ENCODE measurements around the gene NCCRP1. TPM values are rescaled to one million over a fixed set of nuclear protein-coding genes. Genes with fewer than 3 reads are reported as not detected.

Gene NCCRP1
- 2.3 TPM for total RNA-seq

GRCh38 chr19:39196860-39197562 is at the start of gene NCCRP1:
Gene NCCRP1, plus strand, starts transcription at chr19:39196964. Its CDS starts 19 bp downstream, at chr19:39196983.

DNA sequence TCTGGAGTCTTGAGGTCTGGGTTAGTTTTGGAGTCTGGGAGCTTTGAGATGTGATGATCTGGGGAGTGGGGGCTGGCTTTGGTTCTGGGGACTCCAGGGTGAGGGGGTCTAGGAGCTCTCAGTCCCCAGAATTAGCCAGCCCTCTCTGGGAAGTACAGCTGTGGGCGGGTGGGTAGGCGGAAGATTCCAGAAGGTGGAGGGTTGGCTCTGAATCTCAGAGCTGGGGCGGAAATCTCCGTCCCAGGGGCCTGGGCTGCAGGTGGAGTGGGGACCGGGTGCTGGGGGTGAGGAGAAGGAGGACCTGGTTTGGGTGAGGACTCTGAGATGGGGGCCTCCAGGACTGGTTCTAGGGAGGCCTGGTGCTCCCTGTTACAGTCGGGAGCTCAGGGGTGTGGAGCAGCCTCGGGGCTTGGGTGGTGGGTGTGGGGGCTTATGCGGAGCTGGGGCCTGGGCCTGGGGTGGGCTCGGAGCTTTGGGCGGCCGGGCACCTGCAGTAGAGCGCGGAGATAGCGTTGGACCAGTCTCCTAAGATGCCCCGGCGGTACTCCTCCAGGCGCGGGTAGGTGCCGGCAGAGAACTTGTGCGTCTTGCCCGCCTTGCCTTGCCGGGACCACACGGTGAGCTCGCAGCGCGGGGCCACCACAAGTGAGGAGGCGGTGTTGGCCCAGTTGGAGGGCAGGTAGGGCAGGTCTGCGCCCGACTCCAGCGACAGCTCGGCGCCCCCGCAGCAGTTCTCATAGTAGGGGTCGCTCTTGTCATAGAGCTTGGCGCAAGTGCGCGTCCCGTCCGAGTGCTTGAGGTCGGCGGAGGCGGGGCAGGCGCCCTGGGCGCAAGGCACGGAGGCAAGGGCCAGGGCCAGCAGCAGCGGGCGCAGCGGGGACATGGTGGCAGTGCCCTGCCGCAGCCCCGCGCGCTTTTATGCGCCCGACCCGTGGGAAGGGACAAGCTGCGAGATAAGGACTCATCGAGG is 6.9 kb downstream of the NCCRP1 start, which contains the start of gene SYCN:
Gene SYCN (minus strand): TSS at position 892 of the 970 bp plus-strand sequence. CDS start 9 bp downstream, at position 883.

DNA sequence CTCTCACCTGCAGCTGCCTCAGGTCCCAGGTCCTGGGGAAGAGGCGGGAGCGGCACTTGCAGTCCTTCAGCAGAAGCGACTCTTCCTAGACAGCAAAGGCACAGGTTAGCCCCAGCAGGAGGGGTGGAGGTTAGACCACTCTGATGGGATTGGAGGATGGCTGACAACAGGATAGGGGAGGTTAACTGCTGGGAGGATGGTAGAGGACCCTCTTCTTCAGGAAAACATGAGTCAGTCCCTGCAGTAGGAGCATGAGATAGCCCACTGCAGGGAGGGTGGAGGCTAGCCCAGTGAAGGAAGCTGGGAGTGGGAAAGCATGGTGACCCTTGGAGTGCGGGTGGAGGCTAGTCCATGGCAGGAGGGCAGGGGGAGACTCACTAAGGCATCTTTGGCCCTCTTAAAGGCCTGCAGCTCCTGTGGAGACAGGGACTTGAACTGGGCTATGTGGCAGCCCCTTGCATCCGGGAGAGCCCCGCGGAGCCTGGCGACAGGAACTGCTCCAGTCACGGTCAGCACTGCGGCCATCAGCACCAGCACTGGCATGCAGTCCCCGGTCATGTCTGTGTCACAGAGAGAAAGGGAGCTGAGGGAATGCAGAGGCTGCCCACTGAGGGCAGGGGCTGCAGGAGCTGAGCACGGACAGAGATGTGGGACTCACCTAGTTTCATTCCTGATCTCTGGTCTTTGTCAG is 47.8 kb downstream of the NCCRP1 start, which contains the start of gene IFNL3:
Gene IFNL3 (minus strand): TSS at position 597 of the 691 bp plus-strand sequence. CDS start 39 bp downstream, at position 558.

GRCh38 chr19:39248806-39249205 is 52.0 kb downstream of the NCCRP1 start, which contains the start of gene IFNL4:
Gene IFNL4, minus strand, starts transcription at chr19:39248856.

Other genes with a start within 250 kb of the NCCRP1 start
- gene FBXO17, start 221.2 kb upstream of the NCCRP1 start, total RNA-seq = 67.2 TPM
- 2.7 TPM for gene FBXO27, start 164.4 kb upstream of the NCCRP1 start, total RNA-seq
- gene ACP7, start 112.6 kb upstream of the NCCRP1 start, total RNA-seq = 0.23 TPM
- 38.0 TPM for gene PAK4, start 71.2 kb upstream of the NCCRP1 start, total RNA-seq
- gene SYCN, start 7.3 kb downstream of the NCCRP1 start, total RNA-seq = not detected
- not detected for gene IFNL3, start 48.0 kb downstream of the NCCRP1 start, total RNA-seq
- not detected for gene IFNL4, start 51.9 kb downstream of the NCCRP1 start, total RNA-seq
- gene IFNL2, start 71.4 kb downstream of the NCCRP1 start, total RNA-seq = not detected
- not detected for gene IFNL1, start 99.4 kb downstream of the NCCRP1 start, total RNA-seq
- 2.7 TPM for gene LRFN1, start 123.9 kb downstream of the NCCRP1 start, total RNA-seq
- gene GMFG, start 139.1 kb downstream of the NCCRP1 start, total RNA-seq = 19.1 TPM
- 87.2 TPM for gene SAMD4B, start 145.5 kb downstream of the NCCRP1 start, total RNA-seq
- 30.4 TPM for gene PAF1, start 194.1 kb downstream of the NCCRP1 start, total RNA-seq
- 58.0 TPM for gene MED29, start 194.4 kb downstream of the NCCRP1 start, total RNA-seq
- 56.6 TPM for gene ZFP36, start 209.9 kb downstream of the NCCRP1 start, total RNA-seq
- 76.6 TPM for gene PLEKHG2, start 215.7 kb downstream of the NCCRP1 start, total RNA-seq
- 259 TPM for gene RPS16, start 239.0 kb downstream of the NCCRP1 start, total RNA-seq
- gene SUPT5H, start 248.6 kb downstream of the NCCRP1 start, total RNA-seq = 57.6 TPM

Measured in metanephros (tissue), 1 donor.